Activated CD8-positive, alpha-beta memory T cell treated with anti-CD3 and anti-CD28 coated beads, Interleukin-2, amount 10 ng/mL, durations not matched to agents 7 days and 5 days (primary cell): ENCODE data around the gene MDM1. TPM values are rescaled to one million over a fixed set of nuclear protein-coding genes. Genes with fewer than 3 reads are reported as not detected.
A peak's percentile ranks its signal among the peaks of the same experiment; 100 is the strongest.

ENCODE experiments used
- ATAC-seq: fragments of 150-1000 bp; cut with Tn5 transposase; one replicate; pipeline ENCODE4 v1.10.0; 2021; ENCODE audit warnings: moderate library complexity
- CTCF ChIA-PET: fragments of 350-600 bp; sonication (Branson Sonifier 250); formaldehyde crosslinking; loops from one replicate; lab custom pipeline; 2021; ENCODE audit warnings: antibody characterized with exemption; lab: Charles Lee
- DNase-seq: peaks from one replicate; pipeline ENCODE4 v3.0.0-alpha.2; 2020
- H3K27ac Mint-ChIP-seq: one replicate; pipeline ENCODE4 v1.8.0; 2021; ENCODE audit warnings: mild to moderate bottlenecking, mixed read lengths
- H3K27me3 Mint-ChIP-seq: one replicate; pipeline ENCODE4 v1.8.0; 2021; ENCODE audit warnings: mixed read lengths
- H3K36me3 Mint-ChIP-seq: one replicate; pipeline ENCODE4 v1.8.0; 2021; ENCODE audit warnings: mild to moderate bottlenecking, mixed read lengths
- H3K4me1 Mint-ChIP-seq: one replicate; pipeline ENCODE4 v1.8.0; 2021; ENCODE audit warnings: mixed read lengths
- H3K4me3 Mint-ChIP-seq: one replicate; pipeline ENCODE4 v1.8.0; 2021; ENCODE audit warnings: mild to moderate bottlenecking, moderate library complexity, mixed read lengths
- H3K9me3 Mint-ChIP-seq: one replicate; pipeline ENCODE4 v1.8.0; 2022; ENCODE audit warnings: low read depth, mixed read lengths
- total RNA-seq, 2 experiments: library from RNA; stranded (reverse); gene quantifications; one replicate each; pipeline ENCODE4 v1.2.3, GENCODE V29; 2021

The MDM1 gene
- total RNA-seq, 2 experiments from 2014 or later = 22.2 to 27.6 TPM

GRCh38 chr12:68272732-68273131, 59.4 kb downstream of the MDM1 start:
- ATAC-seq (no peak), DNase-seq (no peak)
- H3K36me3 Mint-ChIP-seq = peaks cover 4% of the 10 kb centered on the region
- no peak overlapping the region for H3K27ac Mint-ChIP-seq
- H3K4me1 Mint-ChIP-seq = peaks cover 42% of the 10 kb centered on the region
- CTCF ChIA-PET = interaction anchor here (1.3 kb wide), 1 partner anchor 36 kb away, joined by 4 read pairs; no protein-coding TSS in a partner anchor
- H3K9me3 Mint-ChIP-seq = no peaks in the 10 kb centered on the region
- H3K27me3 Mint-ChIP-seq = peaks cover 28% of the 10 kb centered on the region
- no peak overlapping the region for H3K4me3 Mint-ChIP-seq

- no peak for ATAC-seq
- Mint-ChIP-seq H3K27ac (no peak overlapping the region), H3K36me3 (peaks cover 7% of the 10 kb centered on the region), H3K27me3 (peaks cover 29% of the 10 kb centered on the region), H3K4me1 (peaks cover 42% of the 10 kb centered on the region), H3K4me3 (no peak overlapping the region), H3K9me3 (no peaks in the 10 kb centered on the region)
- DNase-seq = no peak
- CTCF ChIA-PET = interaction anchor here (0.7 to 1.2 kb wide), 2 partner anchors 10 to 350 kb away, joined by 3 to 4 read pairs; no protein-coding TSS in a partner anchor
Measured at GRCh38 chr12:68271346-68271745, 60.8 kb downstream of the MDM1 start.

GRCh38 chr12:68270358-68270757, 61.8 kb downstream of the MDM1 start:
- ATAC-seq (no peak), DNase-seq (no peak)
- no peak overlapping the region for H3K27ac Mint-ChIP-seq
- CTCF ChIA-PET = interaction anchor here (1.2 kb wide), 1 partner anchor 11 kb away, joined by 4 read pairs; no protein-coding TSS in a partner anchor
- peaks cover 32% of the 10 kb centered on the region for H3K27me3 Mint-ChIP-seq
- no peaks in the 10 kb centered on the region for H3K9me3 Mint-ChIP-seq
- peaks cover 42% of the 10 kb centered on the region for H3K4me1 Mint-ChIP-seq
- no peak overlapping the region for H3K4me3 Mint-ChIP-seq
- peaks cover 9% of the 10 kb centered on the region for H3K36me3 Mint-ChIP-seq

GRCh38 chr12:68269779-68270178, 62.4 kb downstream of the MDM1 start:
- peak; percentile 59 for ATAC-seq
- H3K36me3 Mint-ChIP-seq = peaks cover 10% of the 10 kb centered on the region
- DNase-seq = no peak
- H3K27me3 Mint-ChIP-seq = peaks cover 36% of the 10 kb centered on the region
- no peaks in the 10 kb centered on the region for H3K9me3 Mint-ChIP-seq
- peak overlapping the region; percentile 9 for H3K27ac Mint-ChIP-seq
- no peak overlapping the region for H3K4me3 Mint-ChIP-seq
- CTCF ChIA-PET = no interaction called here
- H3K4me1 Mint-ChIP-seq = peaks cover 45% of the 10 kb centered on the region

DNA sequence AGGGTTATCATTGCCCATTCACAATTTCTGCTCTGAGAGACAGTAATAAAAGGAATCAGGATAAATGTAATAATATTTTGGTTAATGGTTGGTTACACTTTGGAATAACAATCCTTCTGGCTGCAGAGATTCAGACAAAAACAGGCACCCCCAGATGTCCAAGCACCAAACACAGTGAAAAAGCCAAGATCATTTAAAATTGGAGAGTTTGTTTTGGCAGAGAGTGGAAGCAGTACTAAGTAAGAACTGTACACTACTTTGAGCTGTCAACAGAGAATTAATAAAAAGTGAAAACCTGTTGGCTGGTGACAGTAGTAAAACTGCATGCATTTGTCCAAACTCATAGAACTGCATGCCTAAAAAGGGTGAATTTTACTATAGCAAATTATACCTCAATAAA, 63.2 kb downstream of the MDM1 start:
- Mint-ChIP-seq H3K9me3 (no peaks in the 10 kb centered on the region), H3K4me3 (no peak overlapping the region), H3K36me3 (peaks cover 12% of the 10 kb centered on the region), H3K27ac (no peak overlapping the region), H3K4me1 (peaks cover 47% of the 10 kb centered on the region), H3K27me3 (peaks cover 45% of the 10 kb centered on the region)
- DNase-seq (no peak), ATAC-seq (no peak)
- CTCF ChIA-PET = interaction anchor here (1.0 kb wide), 1 partner anchor 228 kb away, joined by 3 read pairs; no protein-coding TSS in a partner anchor

- H3K36me3 Mint-ChIP-seq = peaks cover 12% of the 10 kb centered on the region
- peak overlapping the region; percentile 5 for H3K4me3 Mint-ChIP-seq
- DNase-seq = peak; percentile 46
- peak overlapping the region; percentile 11 for H3K27ac Mint-ChIP-seq
- H3K27me3 Mint-ChIP-seq = peaks cover 54% of the 10 kb centered on the region
- CTCF ChIA-PET = interaction anchor here (0.8 to 1.0 kb wide), 2 partner anchors 9 to 227 kb away, joined by 3 read pairs; no protein-coding TSS in a partner anchor
- peaks cover 47% of the 10 kb centered on the region for H3K4me1 Mint-ChIP-seq
- ATAC-seq = peak; percentile 67
- H3K9me3 Mint-ChIP-seq = no peaks in the 10 kb centered on the region
Measured at GRCh38 chr12:68267892-68268396, 64.2 kb downstream of the MDM1 start.

DNA sequence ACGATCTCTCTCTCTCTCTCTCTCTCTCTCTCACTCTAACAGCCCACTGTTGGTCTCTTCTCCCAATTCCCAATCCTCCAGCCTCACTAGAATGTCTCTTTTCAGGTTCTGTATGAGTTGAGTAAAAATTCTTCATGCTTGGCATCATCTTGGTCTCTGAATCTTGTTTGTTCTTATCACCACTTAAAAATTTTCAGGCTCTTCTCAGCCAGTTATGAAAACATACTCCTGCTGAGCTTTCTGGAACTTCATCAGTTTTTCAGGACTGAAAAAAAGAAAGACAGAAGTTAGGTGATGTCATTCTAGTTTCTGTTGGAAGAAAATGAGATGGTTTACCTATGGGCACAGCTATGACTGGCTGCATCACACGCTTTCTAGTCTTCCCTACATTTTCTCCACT, 67.3 kb downstream of the MDM1 start:
- no peak for DNase-seq
- Mint-ChIP-seq H3K4me3 (no peak overlapping the region), H3K4me1 (peaks cover 62% of the 10 kb centered on the region), H3K36me3 (peaks cover 15% of the 10 kb centered on the region), H3K9me3 (no peaks in the 10 kb centered on the region), H3K27me3 (peaks cover 67% of the 10 kb centered on the region), H3K27ac (no peak overlapping the region)
- ATAC-seq = no peak
- CTCF ChIA-PET = interaction anchor here (1.1 kb wide), 1 partner anchor 42 kb away, joined by 3 read pairs; no protein-coding TSS in a partner anchor

DNA sequence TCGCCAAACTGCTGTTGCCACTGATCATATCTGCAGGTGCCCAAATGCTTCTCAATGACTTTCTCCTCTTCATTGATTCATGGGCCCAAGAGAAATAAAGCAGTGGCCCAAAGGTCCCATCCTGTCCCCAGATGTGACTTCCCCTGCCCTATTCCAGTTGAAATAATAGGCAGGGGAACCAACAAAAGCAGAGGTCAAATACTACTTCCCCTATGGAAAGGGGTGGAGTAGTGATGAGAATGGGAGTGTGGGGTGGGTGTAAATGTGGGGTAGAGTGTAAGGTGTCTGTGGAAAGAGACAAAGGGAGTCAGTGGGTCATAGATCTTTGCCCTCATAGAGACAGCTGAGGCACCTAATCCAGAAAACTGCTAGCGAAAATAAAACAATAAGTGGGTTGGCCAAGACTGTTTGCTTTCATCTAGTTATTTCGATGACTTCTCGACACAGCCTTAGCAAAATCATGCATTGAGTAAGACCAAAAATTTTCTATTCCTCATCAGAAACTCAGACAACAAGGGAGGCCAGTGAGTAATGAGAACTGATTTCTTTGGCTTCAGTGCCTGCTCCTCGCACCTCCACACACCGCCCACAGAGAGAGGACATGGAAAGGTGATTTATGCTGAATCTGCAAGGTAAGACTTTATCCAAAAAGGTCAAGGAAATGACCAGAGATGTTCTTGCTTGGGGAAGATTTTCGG, 67.9 kb downstream of the MDM1 start:
- DNase-seq (no peak), ATAC-seq (no peak)
- no peak overlapping the region for H3K27ac Mint-ChIP-seq
- peaks cover 15% of the 10 kb centered on the region for H3K36me3 Mint-ChIP-seq
- no peaks in the 10 kb centered on the region for H3K9me3 Mint-ChIP-seq
- CTCF ChIA-PET = interaction anchor here (1.1 kb wide), 1 partner anchor 41 kb away, joined by 3 read pairs; no protein-coding TSS in a partner anchor
- H3K4me3 Mint-ChIP-seq = no peak overlapping the region
- peaks cover 61% of the 10 kb centered on the region for H3K4me1 Mint-ChIP-seq
- H3K27me3 Mint-ChIP-seq = peaks cover 68% of the 10 kb centered on the region

- H3K36me3 Mint-ChIP-seq = peaks cover 15% of the 10 kb centered on the region
Measured at GRCh38 chr12:68263366-68263765, 68.8 kb downstream of the MDM1 start.

GRCh38 chr12:68261896-68262295, 70.3 kb downstream of the MDM1 start:
- ATAC-seq (no peak), DNase-seq (no peak)
- Mint-ChIP-seq H3K4me1 (peaks cover 49% of the 10 kb centered on the region), H3K4me3 (no peak overlapping the region), H3K27me3 (peaks cover 82% of the 10 kb centered on the region), H3K9me3 (no peaks in the 10 kb centered on the region), H3K36me3 (peaks cover 15% of the 10 kb centered on the region), H3K27ac (no peak overlapping the region)
- CTCF ChIA-PET = interaction anchor here (1.2 to 1.7 kb wide), 3 partner anchors 16 to 39 kb away, joined by 4 to 6 read pairs (median 4); no protein-coding TSS in a partner anchor

More at GRCh38 chr12:68263366-68263765, 68.8 kb downstream of the MDM1 start:
- Mint-ChIP-seq H3K9me3 (no peaks in the 10 kb centered on the region), H3K27ac (no peak overlapping the region), H3K4me1 (peaks cover 61% of the 10 kb centered on the region), H3K4me3 (no peak overlapping the region), H3K27me3 (peaks cover 67% of the 10 kb centered on the region)
- DNase-seq (no peak), ATAC-seq (no peak)
- CTCF ChIA-PET = no interaction called here

- Mint-ChIP-seq H3K4me3 (no peak overlapping the region), H3K27me3 (peaks cover 82% of the 10 kb centered on the region), H3K27ac (no peak overlapping the region), H3K4me1 (peaks cover 40% of the 10 kb centered on the region), H3K36me3 (peaks cover 9% of the 10 kb centered on the region), H3K9me3 (no peaks in the 10 kb centered on the region)
- DNase-seq (no peak), ATAC-seq (no peak)
- CTCF ChIA-PET = no interaction called here
Measured at GRCh38 chr12:68260153-68260552, 72.0 kb downstream of the MDM1 start.

GRCh38 chr12:68259318-68259940, 72.7 kb downstream of the MDM1 start:
- Mint-ChIP-seq H3K36me3 (peaks cover 5% of the 10 kb centered on the region), H3K4me1 (peaks cover 36% of the 10 kb centered on the region), H3K4me3 (no peak overlapping the region), H3K27me3 (peaks cover 80% of the 10 kb centered on the region), H3K9me3 (no peaks in the 10 kb centered on the region), H3K27ac (peak overlapping the region; percentile 25)
- CTCF ChIA-PET = interaction anchor here (0.7 to 1.7 kb wide), 5 partner anchors 18 to 220 kb away, joined by 3 read pairs; partner anchors contain the start of gene IL26
- peak; percentile 82 for ATAC-seq
- peak; percentile 73 for DNase-seq

GRCh38 chr12:68253504-68253903, 78.7 kb downstream of the MDM1 start, which contains the start of gene IL22:
TSS of gene IL22 (minus strand) at chr12:68253604. CDS start at chr12:68253448, 156 bp downstream.
- H3K27ac Mint-ChIP-seq = no peak within 1 kb of the TSS
- ATAC-seq (no peak), DNase-seq (no peak)
- H3K9me3 Mint-ChIP-seq = no peaks in the 10 kb centered on the region
- CTCF ChIA-PET = interaction anchor here (1.0 kb wide), 1 partner anchor 12 kb away, joined by 4 read pairs; no protein-coding TSS in a partner anchor
- H3K4me3 Mint-ChIP-seq = no peak within 1 kb of the TSS
- peaks cover 4% of the 10 kb centered on the region for H3K4me1 Mint-ChIP-seq
- H3K36me3 Mint-ChIP-seq = peaks cover 9% of the 10 kb centered on the region
- peaks cover 75% of the 10 kb centered on the region for H3K27me3 Mint-ChIP-seq
